22Rv1 (cell line): ENCODE measurements around the gene BLMH.

ENCODE experiments used
- H3K27ac ChIP-seq: fragments of 450-650 bp; 2 replicates; pipeline ENCODE4 v1.5.1; 2017
- CTCF ChIP-seq: fragments of 450-650 bp; IDR thresholded peaks from 2 replicates; pipeline ENCODE4 v1.5.1; 2017; ENCODE audit warnings: mild to moderate bottlenecking
- ZFX ChIP-seq: fragments of 450-650 bp; IDR thresholded peaks from 2 replicates; pipeline ENCODE4 v1.6.1; 2017; ENCODE audit warnings: antibody characterized with exemption, borderline replicate concordance

Gene BLMH

DNA sequence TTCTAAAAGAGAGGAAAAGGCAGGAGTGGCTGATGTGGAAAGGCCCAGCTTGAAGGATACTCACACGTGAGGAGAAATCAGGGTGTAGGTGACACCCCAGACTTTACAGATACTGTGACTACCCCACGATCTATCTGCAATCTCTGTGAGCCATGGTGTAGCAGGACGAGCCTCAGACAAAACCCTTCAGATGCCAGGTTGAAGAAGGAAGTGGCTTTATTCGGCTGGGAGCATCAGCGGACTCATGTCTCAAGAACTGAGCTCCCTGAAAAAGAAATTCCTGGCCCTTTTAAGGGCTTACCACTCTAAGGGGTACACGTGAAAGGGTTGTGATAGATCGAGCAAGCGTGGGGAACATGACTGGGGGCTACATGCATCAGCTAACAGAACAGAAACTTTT, 51.6 kb downstream of the BLMH start:
- TF ChIP-seq ZFX (no peak), CTCF (no peak)
- no peak overlapping the region for H3K27ac ChIP-seq

- no peak overlapping the region for H3K27ac ChIP-seq
- no peak for TF ChIP-seq ZFX
- no peak for TF ChIP-seq CTCF
Observed at GRCh38 chr17:30239089-30239462, 52.7 kb downstream of the BLMH start.

GRCh38 chr17:30238387-30239088, 53.2 kb downstream of the BLMH start:
- no peak overlapping the region for H3K27ac ChIP-seq
- TF ChIP-seq ZFX (no peak), CTCF (no peak)

DNA sequence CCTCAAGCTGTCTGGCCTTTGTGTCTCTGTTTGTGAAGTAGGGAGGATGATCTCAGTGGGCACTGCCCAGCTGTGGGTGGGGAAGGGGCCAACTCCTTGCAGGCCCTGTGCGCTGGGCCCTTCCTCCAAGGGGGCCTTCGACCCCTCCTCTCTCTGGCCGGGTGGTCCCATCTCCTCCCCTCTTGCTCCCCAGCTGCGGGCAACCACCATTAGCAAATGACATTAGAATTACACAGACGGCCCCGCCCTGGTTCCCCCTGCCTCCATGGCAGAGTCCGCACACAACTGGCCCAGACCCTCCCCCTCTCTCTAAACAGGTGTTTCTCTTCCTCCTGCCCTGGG, 53.8 kb downstream of the BLMH start:
- TF ChIP-seq ZFX (no peak), CTCF (no peak)
- no peak overlapping the region for H3K27ac ChIP-seq

GRCh38 chr17:30237296-30238002, 54.3 kb downstream of the BLMH start:
- no peak overlapping the region for H3K27ac ChIP-seq
- TF ChIP-seq CTCF (no peak), ZFX (no peak)

DNA sequence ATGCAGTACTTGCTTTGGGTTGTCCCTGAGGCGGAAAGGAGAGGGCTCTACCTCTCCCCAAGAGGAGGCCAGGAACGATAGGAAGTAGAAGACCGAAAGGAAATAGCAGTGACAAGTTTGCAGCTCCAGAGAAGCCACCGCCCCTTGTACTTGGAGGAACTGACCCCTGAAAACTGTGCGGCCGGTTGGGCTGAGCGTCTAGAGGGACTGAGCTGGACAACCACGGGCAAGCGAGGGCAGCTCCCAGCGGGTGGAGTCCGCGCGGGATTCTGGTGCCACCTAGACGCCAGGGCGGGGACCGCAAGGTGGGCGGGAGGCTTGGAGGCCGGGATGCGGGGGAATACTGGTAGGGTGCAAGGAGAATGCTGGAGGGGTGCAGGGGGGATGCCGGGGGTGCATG, 55.0 kb downstream of the BLMH start:
- TF ChIP-seq ZFX (no peak), CTCF (peak; percentile 61)
- no peak overlapping the region for H3K27ac ChIP-seq

DNA sequence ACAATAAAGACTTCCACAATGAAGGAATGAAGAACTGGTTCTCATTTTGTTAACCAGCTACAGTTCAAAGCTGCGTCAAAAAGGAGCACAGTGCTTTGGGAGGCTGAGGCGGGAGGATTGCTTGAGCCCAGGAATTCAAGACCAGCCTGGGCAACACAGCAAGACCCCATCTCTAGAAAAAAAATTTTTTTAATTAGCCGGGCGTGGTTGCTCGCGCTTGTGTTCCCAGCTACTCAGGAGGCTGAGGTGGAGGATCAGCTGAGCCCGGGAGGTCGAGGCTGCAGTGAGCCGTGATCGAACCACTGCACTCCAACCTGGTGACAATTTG, 55.5 kb downstream of the BLMH start:
- TF ChIP-seq CTCF (no peak), ZFX (no peak)
- H3K27ac ChIP-seq: no peak overlapping the region
